Measurements from ENCODE around the gene RBM15. TPM values are rescaled to one million over a fixed set of nuclear protein-coding genes. Genes with fewer than 3 reads are reported as not detected.

Gene RBM15
- total RNA-seq, 1 donor from 2014 or later: 59.0 TPM

GRCh38 chr1:110321045-110321444 is 18.1 kb upstream of the RBM15 start:
- intact Hi-C loops (cut with micrococcal nuclease): no loop called here

GRCh38 chr1:110321846-110322245 is 17.3 kb upstream of the RBM15 start:
- intact Hi-C loops (cut with micrococcal nuclease): no loop called here

- intact Hi-C loops (cut with micrococcal nuclease): no loop called here
Measured at GRCh38 chr1:110324667-110325066, 14.5 kb upstream of the RBM15 start.

- intact Hi-C loops (cut with micrococcal nuclease): no loop called here
Measured at GRCh38 chr1:110326826-110327225, 12.4 kb upstream of the RBM15 start.

- intact Hi-C loops (cut with micrococcal nuclease): no loop called here
Measured at GRCh38 chr1:110328274-110328673, 10.9 kb upstream of the RBM15 start.

GRCh38 chr1:110328700-110329099 is 10.5 kb upstream of the RBM15 start:
- intact Hi-C loops (cut with micrococcal nuclease): no loop called here

GRCh38 chr1:110335265-110335664 is 3.9 kb upstream of the RBM15 start:
- intact Hi-C loops (cut with micrococcal nuclease): loop anchor here (5.0 to 10.0 kb wide), 5 partner anchors 130 to 627 kb away; partner anchors contain the start of genes CD53 and LRIF1

- intact Hi-C loops (cut with micrococcal nuclease): loop anchor here (5.0 to 10.0 kb wide), 5 partner anchors 128 to 626 kb away; partner anchors contain the start of genes CD53 and LRIF1
Measured at GRCh38 chr1:110336300-110337039, 2.7 kb upstream of the RBM15 start.

GRCh38 chr1:110337704-110338308 is 1.4 kb upstream of the RBM15 start:
- intact Hi-C loops (cut with micrococcal nuclease): loop anchor here (1.0 to 10.0 kb wide), 11 partner anchors 69 to 911 kb away; partner anchors contain the start of genes CD53, KCNC4, LAMTOR5 and LRIF1

- intact Hi-C loops (cut with micrococcal nuclease): loop anchor here (1.0 to 10.0 kb wide), 11 partner anchors 69 to 912 kb away; partner anchors contain the start of genes CD53, KCNC4, LAMTOR5 and LRIF1
Measured at GRCh38 chr1:110338309-110338885, 780 bp upstream of the RBM15 start.

- intact Hi-C loops (cut with micrococcal nuclease): loop anchor here (1.0 to 10.0 kb wide), 10 partner anchors 125 to 913 kb away; partner anchors contain the start of genes CD53, LRIF1, PSMA5 and STRIP1
Measured at GRCh38 chr1:110339407-110340206, 430 bp downstream of the RBM15 start.

- intact Hi-C loops (cut with micrococcal nuclease): no loop called here
Measured at GRCh38 chr1:110340207-110340468, 961 bp downstream of the RBM15 start.

GRCh38 chr1:110341146-110341871 is 2.1 kb downstream of the RBM15 start:
- intact Hi-C loops (cut with micrococcal nuclease): no loop called here

GRCh38 chr1:110341872-110342331 is 2.7 kb downstream of the RBM15 start:
- intact Hi-C loops (cut with micrococcal nuclease): no loop called here

GRCh38 chr1:110343249-110343648 is 4.1 kb downstream of the RBM15 start:
- intact Hi-C loops (cut with micrococcal nuclease): no loop called here

GRCh38 chr1:110344152-110344551 is 5.0 kb downstream of the RBM15 start:
- intact Hi-C loops (cut with micrococcal nuclease): no loop called here

GRCh38 chr1:110345480-110345879 is 6.3 kb downstream of the RBM15 start:
- intact Hi-C loops (cut with micrococcal nuclease): no loop called here

GRCh38 chr1:110346690-110347089 is 7.5 kb downstream of the RBM15 start:
- intact Hi-C loops (cut with micrococcal nuclease): no loop called here

- intact Hi-C loops (cut with micrococcal nuclease): no loop called here
Measured at GRCh38 chr1:110347182-110347893, 8.2 kb downstream of the RBM15 start.

- intact Hi-C loops (cut with micrococcal nuclease): no loop called here
Measured at GRCh38 chr1:110348050-110348449, 8.9 kb downstream of the RBM15 start.
